HEK293T (cell line): ENCODE measurements around the gene TEX38.

Experiments used
- ARNT ChIP-seq: fragments of 450-650 bp; IDR thresholded peaks from 2 replicates; pipeline ENCODE4 v1.6.1; 2017; ENCODE audit warnings: mild to moderate bottlenecking
- BHLHE40 ChIP-seq: fragments of 450-650 bp; IDR thresholded peaks from 2 replicates; pipeline ENCODE4 v1.6.1; 2016; ENCODE audit warnings: mild to moderate bottlenecking, moderate library complexity, borderline replicate concordance
- CTBP1 ChIP-seq: fragments of 450-650 bp; IDR thresholded peaks from 2 replicates; pipeline ENCODE4 v1.6.1; 2016; ENCODE audit warnings: borderline replicate concordance
- ELF4 ChIP-seq: fragments of 450-650 bp; IDR thresholded peaks from 2 replicates; pipeline ENCODE4 v1.6.1; 2017; ENCODE audit warnings: antibody characterized with exemption
- FOXA1 ChIP-seq: fragments of 450-650 bp; IDR thresholded peaks from 2 replicates; pipeline ENCODE4 v1.6.1; 2016; ENCODE audit warnings: mild to moderate bottlenecking
- FOXK2 ChIP-seq: fragments of 450-650 bp; IDR thresholded peaks from 2 replicates; pipeline ENCODE4 v1.6.1; 2016; ENCODE audit warnings: mild to moderate bottlenecking
- FOXM1 ChIP-seq: fragments of 450-650 bp; IDR thresholded peaks from 2 replicates; pipeline ENCODE4 v1.6.1; 2017; ENCODE audit warnings: mild to moderate bottlenecking, borderline replicate concordance
- L3MBTL2 ChIP-seq: fragments of 450-650 bp; conservative IDR thresholded peaks from 2 replicates; pipeline ENCODE4 v1.6.1; 2016; ENCODE audit warnings: mild to moderate bottlenecking
- NFRKB ChIP-seq: fragments of 450-650 bp; IDR thresholded peaks from 2 replicates; pipeline ENCODE4 v1.6.1; 2016; ENCODE audit warnings: mild to moderate bottlenecking, moderate library complexity
- SP1 ChIP-seq: fragments of 450-650 bp; IDR thresholded peaks from 2 replicates; pipeline ENCODE4 v1.6.1; 2017
- SUZ12 ChIP-seq: fragments of 450-650 bp; IDR thresholded peaks from 2 replicates; pipeline ENCODE4 v1.6.1; 2016; ENCODE audit warnings: mild to moderate bottlenecking
- TARDBP ChIP-seq: fragments of 450-650 bp; IDR thresholded peaks from 2 replicates; pipeline ENCODE4 v1.6.1; 2016
- ZNF384 ChIP-seq: fragments of 450-650 bp; IDR thresholded peaks from 2 replicates; pipeline ENCODE4 v1.6.1; 2016

GRCh38 chr1:46672696-46673095 lies 1.0 kb downstream of the TEX38 start:
- TF ChIP-seq ELF4 (no peak), SP1 (no peak), FOXM1 (no peak), BHLHE40 (no peak), SUZ12 (no peak), ZNF384 (no peak), TARDBP (no peak), FOXK2 (no peak), ARNT (no peak), CTBP1 (no peak), L3MBTL2 (no peak), NFRKB (no peak), FOXA1 (no peak)
